GM18505 (cell line): Measurements from ENCODE around the gene CCDC137.

Experiments used
- ATAC-seq: cut with Tn5 transposase; IDR thresholded peaks from one replicate; pipeline ENCODE4 v1.9.1; 2021; ENCODE audit not compliant: unreplicated experiment
- POLR2A ChIP-seq: IDR thresholded peaks from 4 replicates; pipeline ENCODE4 v1.6.1; 2011; ENCODE audit warnings: borderline replicate concordance; ENCODE audit not compliant: insufficient read depth, insufficient read length; ENCODE audit errors: extremely low read depth

CCDC137 gene

GRCh38 chr17:81644496-81644895, 22.0 kb upstream of the CCDC137 start:
- ATAC-seq, result no peak
- no peak for TF ChIP-seq POLR2A

- no peak for TF ChIP-seq POLR2A
- no peak for ATAC-seq
These were observed 21.3 kb upstream of the CCDC137 start for GRCh38 chr17:81644976-81645952.

GRCh38 chr17:81646869-81647600, 19.5 kb upstream of the CCDC137 start:
- no peak for TF ChIP-seq POLR2A
- no peak for ATAC-seq

GRCh38 chr17:81647640-81648012, 18.9 kb upstream of the CCDC137 start:
- no peak for TF ChIP-seq POLR2A
- ATAC-seq, result no peak

GRCh38 chr17:81648013-81648706, 18.4 kb upstream of the CCDC137 start:
- TF ChIP-seq POLR2A, result no peak
- ATAC-seq, result no peak

- no peak for TF ChIP-seq POLR2A
These were observed 17.8 kb upstream of the CCDC137 start for GRCh38 chr17:81648707-81649085.

GRCh38 chr17:81650951-81651350, 15.6 kb upstream of the CCDC137 start:
- no peak for ATAC-seq
- no peak for TF ChIP-seq POLR2A

More at GRCh38 chr17:81648707-81649085, 17.8 kb upstream of the CCDC137 start:
- ATAC-seq, result no peak

GRCh38 chr17:81651692-81652091, 14.8 kb upstream of the CCDC137 start:
- no peak for TF ChIP-seq POLR2A
- no peak for ATAC-seq

- TF ChIP-seq POLR2A, result no peak
- no peak for ATAC-seq
These were observed 13.4 kb upstream of the CCDC137 start for GRCh38 chr17:81652906-81653771.

- no peak for TF ChIP-seq POLR2A
- ATAC-seq, result no peak
These were observed 11.0 kb upstream of the CCDC137 start for GRCh38 chr17:81655378-81656117.

- no peak for TF ChIP-seq POLR2A
- no peak for ATAC-seq
These were observed 10.3 kb upstream of the CCDC137 start, which contains the start of gene PDE6G for GRCh38 chr17:81656118-81656743. PDE6G (minus strand) TSS chr17:81656542; CDS start chr17:81653305, 3,237 bp downstream.

GRCh38 chr17:81656835-81657234, 9.7 kb upstream of the CCDC137 start:
- TF ChIP-seq POLR2A, result no peak
- ATAC-seq, result no peak

GRCh38 chr17:81659038-81659437, 7.5 kb upstream of the CCDC137 start:
- no peak for ATAC-seq
- no peak for TF ChIP-seq POLR2A
